Endodermal cell (in vitro differentiated cells): ENCODE measurements around the gene FAM237B. TPM values are rescaled to one million over a fixed set of nuclear protein-coding genes. Genes with fewer than 3 reads are reported as not detected.

Experiments used
- DNase-seq: peaks from one replicate; pipeline ENCODE4 v3.0.0-alpha.2; 2017
- H3K27ac ChIP-seq: 2 replicates; pipeline ENCODE4 v1.5.1; 2013; ENCODE audit warnings: mild to moderate bottlenecking, low read depth, low read length, moderate library complexity
- H3K27me3 ChIP-seq: 2 replicates; pipeline ENCODE4 v1.6.1; 2013; ENCODE audit warnings: mild to moderate bottlenecking, low read length, moderate library complexity; ENCODE audit not compliant: insufficient read depth, control insufficient read depth, poor library complexity, severe bottlenecking
- H3K36me3 ChIP-seq: 2 replicates; pipeline ENCODE4 v1.7.0; 2013; ENCODE audit warnings: mild to moderate bottlenecking, low read length, moderate library complexity; ENCODE audit not compliant: control insufficient read depth, insufficient read depth
- H3K4me1 ChIP-seq: one replicate; pipeline ENCODE4 v1.7.0; 2013; ENCODE audit warnings: low read length; ENCODE audit not compliant: control insufficient read depth, insufficient read depth
- H3K4me3 ChIP-seq: 2 replicates; pipeline ENCODE4 v1.5.1; 2013; ENCODE audit warnings: mild to moderate bottlenecking, low read length, moderate library complexity
- H3K9ac ChIP-seq: 2 replicates; pipeline ENCODE4 v1.6.1; 2013; ENCODE audit warnings: mild to moderate bottlenecking, low read length, moderate library complexity; ENCODE audit not compliant: poor library complexity, severe bottlenecking; ENCODE audit errors: extremely low read depth
- H3K9me3 ChIP-seq: 2 replicates; pipeline ENCODE4 v1.6.1; 2013; ENCODE audit warnings: mild to moderate bottlenecking, low read length, moderate library complexity; ENCODE audit not compliant: control insufficient read depth
- H3K27ac Mint-ChIP-seq: 2 replicates; pipeline ENCODE4 v1.8.0; 2020; ENCODE audit warnings: mixed read lengths
- H3K27me3 Mint-ChIP-seq: 2 replicates; pipeline ENCODE4 v1.8.0; 2021; ENCODE audit warnings: mild to moderate bottlenecking, mixed read lengths; ENCODE audit not compliant: insufficient read depth
- H3K36me3 Mint-ChIP-seq: 2 replicates; pipeline ENCODE4 v1.8.0; 2020; ENCODE audit warnings: low read depth, mixed read lengths
- H3K4me1 Mint-ChIP-seq: 2 replicates; pipeline ENCODE4 v1.8.0; 2020; ENCODE audit warnings: mixed read lengths
- H3K4me3 Mint-ChIP-seq: 2 replicates; pipeline ENCODE4 v1.8.0; 2020; ENCODE audit warnings: mild to moderate bottlenecking, moderate library complexity, mixed read lengths
- H3K9me3 Mint-ChIP-seq: 2 replicates; pipeline ENCODE4 v1.8.0; 2020; ENCODE audit warnings: mild to moderate bottlenecking, mixed read lengths
- CTCF ChIP-seq: fragments of 200-600 bp; sonication (generic); conservative IDR thresholded peaks from 2 replicates; pipeline ENCODE4 v1.5.0; 2021; ENCODE audit warnings: antibody characterized with exemption, mild to moderate bottlenecking
- WGBS, 2 experiments: methylation state at CpG; one replicate each; pipeline versions ENCODE4 v1.1.5 to v1.1.7; 2013; ENCODE audit warnings: missing lambda C conversion rate in 2 of 2, mixed read lengths in 1 of 2; ENCODE audit not compliant: insufficient coverage in 1 of 2, insufficient read length in 1 of 2; 5-methylcytosine and 5-hydroxymethylcytosine counted together
- total RNA-seq, 2 donors: library from RNA; stranded (reverse); fragmentation: NEBNext Ultra II Directional in 1 of 2; extraction: Animal tissue kit (Norgen Biotek cat#: 25700) in 1 of 2; gene quantifications; 2 replicates in 1 of 2; 3 replicates in 1 of 2; pipeline ENCODE4 v1.2.1, GENCODE V29; 2021

The FAM237B gene
- total RNA-seq, 2 donors from 2014 or later = not detected

- Histone ChIP-seq H3K36me3 (peaks cover 14% of the 10 kb centered on the region), H3K9me3 (peaks cover 7% of the 10 kb centered on the region), H3K4me3 (peak overlapping the region; percentile 58), H3K27me3 (no peaks in the 10 kb centered on the region), H3K4me1 (no peaks in the 10 kb centered on the region), H3K27ac (no peak overlapping the region), H3K9ac (no peak overlapping the region)
- Mint-ChIP-seq H3K4me1 (peaks cover 13% of the 10 kb centered on the region), H3K27me3 (no peaks in the 10 kb centered on the region), H3K4me3 (no peak overlapping the region), H3K27ac (peak overlapping the region; percentile 71), H3K9me3 (no peaks in the 10 kb centered on the region), H3K36me3 (peaks cover 6% of the 10 kb centered on the region)
- TF ChIP-seq CTCF = no peak
- DNase-seq = no peak
- 62 to 89% methylated on average over 2 to 4 of the region's 4 CpGs for WGBS, 2 experiments
Observed at GRCh38 chr7:90349305-90349704, 28.2 kb upstream of the FAM237B start.

GRCh38 chr7:90347759-90348158 is 26.7 kb upstream of the FAM237B start:
- Histone ChIP-seq H3K4me1 (no peaks in the 10 kb centered on the region), H3K27ac (no peak overlapping the region), H3K27me3 (no peaks in the 10 kb centered on the region), H3K9me3 (peaks cover 7% of the 10 kb centered on the region), H3K4me3 (peak overlapping the region; percentile 99), H3K9ac (no peak overlapping the region), H3K36me3 (no peaks in the 10 kb centered on the region)
- Mint-ChIP-seq H3K4me3 (peak overlapping the region; percentile 95), H3K4me1 (peaks cover 13% of the 10 kb centered on the region), H3K9me3 (no peaks in the 10 kb centered on the region), H3K27ac (no peak overlapping the region), H3K27me3 (no peaks in the 10 kb centered on the region), H3K36me3 (peaks cover 1% of the 10 kb centered on the region)
- TF ChIP-seq CTCF = no peak
- no peak for DNase-seq
- 82 to 88% methylated on average over 4 of the region's 4 CpGs for WGBS, 2 experiments

GRCh38 chr7:90346336-90347125 is 25.4 kb upstream of the FAM237B start, which contains the start of gene GTPBP10:
TSS of gene GTPBP10 (plus strand) at chr7:90346716. CDS start at chr7:90346742, 26 bp downstream.
- whole genome bisulfite sequencing, 2 experiments = 0 to 3% methylated on average over 8 to 37 of the region's 37 CpGs
- peak within 1 kb of the TSS; percentile 99 for H3K27ac Mint-ChIP-seq

More at GRCh38 chr7:90346336-90347125, 25.4 kb upstream of the FAM237B start, which contains the start of gene GTPBP10:
- H3K36me3 ChIP-seq = no peaks in the 10 kb centered on the region
- no peaks in the 10 kb centered on the region for H3K4me1 ChIP-seq
- Mint-ChIP-seq H3K9me3 (no peaks in the 10 kb centered on the region), H3K27me3 (no peaks in the 10 kb centered on the region), H3K4me1 (peaks cover 13% of the 10 kb centered on the region), H3K36me3 (no peaks in the 10 kb centered on the region), H3K4me3 (peak within 1 kb of the TSS; percentile 95)
- peak within 1 kb of the TSS; percentile 99 for H3K4me3 ChIP-seq
- peak within 1 kb of the TSS; percentile 93 for H3K9ac ChIP-seq
- H3K9me3 ChIP-seq = peaks cover 7% of the 10 kb centered on the region
- TF ChIP-seq CTCF = peak; percentile 76
- no peaks in the 10 kb centered on the region for H3K27me3 ChIP-seq
- peak within 1 kb of the TSS; percentile 81 for H3K27ac ChIP-seq
- DNase-seq = peak; percentile 96
